Chondrocyte (in vitro differentiated cells): Measurements from ENCODE around the gene SNX17. TPM values are rescaled to one million over a fixed set of nuclear protein-coding genes. Genes with fewer than 3 reads are reported as not detected.

Source experiments
- DNase-seq: peaks from one replicate; pipeline ENCODE4 v3.0.0; 2021; ENCODE audit warnings: mixed read lengths, low spot score
- H3K27ac Mint-ChIP-seq: one replicate; pipeline ENCODE4 v1.8.0; 2021; ENCODE audit warnings: mild to moderate bottlenecking, moderate library complexity, mixed read lengths; ENCODE audit not compliant: unreplicated experiment
- H3K27me3 Mint-ChIP-seq: 2 replicates; pipeline ENCODE4 v1.8.0; 2021; ENCODE audit warnings: low read depth, mixed read lengths
- H3K36me3 Mint-ChIP-seq: 2 replicates; pipeline ENCODE4 v1.8.0; 2021; ENCODE audit warnings: low read depth, mixed read lengths
- H3K4me1 Mint-ChIP-seq: 2 replicates; pipeline ENCODE4 v1.8.0; 2021; ENCODE audit warnings: low read depth, mild to moderate bottlenecking, mixed read lengths
- H3K4me3 Mint-ChIP-seq: one replicate; pipeline ENCODE4 v1.8.0; 2021; ENCODE audit warnings: mild to moderate bottlenecking, moderate library complexity, mixed read lengths; ENCODE audit not compliant: unreplicated experiment
- H3K9me3 Mint-ChIP-seq: 2 replicates; pipeline ENCODE4 v1.8.0; 2021; ENCODE audit warnings: low read depth, mixed read lengths
- CTCF ChIP-seq: fragments of 200-600 bp; sonication (generic); IDR thresholded peaks from 2 replicates; pipeline ENCODE4 v1.5.0; 2021; ENCODE audit warnings: antibody characterized with exemption, mild to moderate bottlenecking, moderate library complexity
- total RNA-seq: library from RNA; stranded (reverse); gene quantifications from 3 replicates; pipeline ENCODE4 v1.2.1, GENCODE V29; 2021

Gene SNX17
- total RNA-seq, 1 donor from 2014 or later, result 111 TPM

GRCh38 chr2:27393225-27393624 lies 22.8 kb downstream of the SNX17 start:
- Mint-ChIP-seq H3K27me3 (no peaks in the 10 kb centered on the region), H3K36me3 (peaks cover 7% of the 10 kb centered on the region), H3K9me3 (no peaks in the 10 kb centered on the region), H3K27ac (no peak overlapping the region), H3K4me3 (no peak overlapping the region), H3K4me1 (peaks cover 5% of the 10 kb centered on the region)
- no peak for TF ChIP-seq CTCF
- no peak for DNase-seq

GRCh38 chr2:27398962-27399361 lies 28.5 kb downstream of the SNX17 start:
- Mint-ChIP-seq H3K4me1 (peaks cover 10% of the 10 kb centered on the region), H3K4me3 (no peak overlapping the region)
- TF ChIP-seq CTCF, result no peak

GRCh38 chr2:27400348-27401135 lies 30.1 kb downstream of the SNX17 start:
- TF ChIP-seq CTCF, result no peak
- Mint-ChIP-seq H3K4me1 (peaks cover 10% of the 10 kb centered on the region), H3K4me3 (no peak overlapping the region), H3K27me3 (no peaks in the 10 kb centered on the region), H3K27ac (peak overlapping the region; percentile 64), H3K36me3 (no peaks in the 10 kb centered on the region), H3K9me3 (no peaks in the 10 kb centered on the region)
- no peak for DNase-seq

More at GRCh38 chr2:27398962-27399361, 28.5 kb downstream of the SNX17 start:
- Mint-ChIP-seq H3K9me3 (no peaks in the 10 kb centered on the region), H3K36me3 (no peaks in the 10 kb centered on the region), H3K27ac (peak overlapping the region; percentile 54), H3K27me3 (no peaks in the 10 kb centered on the region)
- DNase-seq, result no peak

- Mint-ChIP-seq H3K27ac (peak overlapping the region; percentile 87), H3K27me3 (no peaks in the 10 kb centered on the region), H3K9me3 (no peaks in the 10 kb centered on the region), H3K4me3 (peak overlapping the region; percentile 85), H3K4me1 (peaks cover 22% of the 10 kb centered on the region), H3K36me3 (no peaks in the 10 kb centered on the region)
- peak; percentile 83 for TF ChIP-seq CTCF
- DNase-seq, result no peak
These were observed 37.5 kb downstream of the SNX17 start for GRCh38 chr2:27407798-27408491.

- Mint-ChIP-seq H3K36me3 (no peaks in the 10 kb centered on the region), H3K9me3 (no peaks in the 10 kb centered on the region), H3K27ac (peak overlapping the region; percentile 87), H3K4me1 (peaks cover 22% of the 10 kb centered on the region), H3K27me3 (no peaks in the 10 kb centered on the region), H3K4me3 (peak overlapping the region; percentile 85)
- no peak for TF ChIP-seq CTCF
- no peak for DNase-seq
These were observed 38.3 kb downstream of the SNX17 start for GRCh38 chr2:27408601-27409320.
